22Rv1 (cell line): ENCODE results near the gene FCRLB.
A peak's percentile ranks its signal among the peaks of the same experiment; 100 is the strongest.
"Not testable (repeated sequence)": the region's sequence is repeated elsewhere in the genome, so short reads cannot be mapped to it uniquely, and the experiment has no call there.

Experiments
- H3K27ac ChIP-seq: fragments of 450-650 bp; 2 replicates; pipeline ENCODE4 v1.5.1; 2017
- CTCF ChIP-seq: fragments of 450-650 bp; IDR thresholded peaks from 2 replicates; pipeline ENCODE4 v1.5.1; 2017; ENCODE audit warnings: mild to moderate bottlenecking
- ZFX ChIP-seq: fragments of 450-650 bp; IDR thresholded peaks from 2 replicates; pipeline ENCODE4 v1.6.1; 2017; ENCODE audit warnings: antibody characterized with exemption, borderline replicate concordance

FCRLB gene

GRCh38 chr1:161763522-161764098 lies 42.3 kb downstream of the FCRLB start:
- TF ChIP-seq ZFX (no peak), CTCF (peak; percentile 86)
- no peak overlapping the region for H3K27ac ChIP-seq

- peak within 1 kb of the TSS; percentile 63 for H3K27ac ChIP-seq
- TF ChIP-seq CTCF, result no peak
- no peak for TF ChIP-seq ZFX
Observed at GRCh38 chr1:161766102-161766981, 45.0 kb downstream of the FCRLB start, which contains the start of gene ATF6. ATF6 (plus strand) TSS chr1:161766320; CDS start chr1:161766361, 41 bp downstream.

GRCh38 chr1:161768461-161768860 lies 47.1 kb downstream of the FCRLB start:
- TF ChIP-seq ZFX, result no peak
- TF ChIP-seq CTCF, result no peak
- no peak overlapping the region for H3K27ac ChIP-seq

GRCh38 chr1:161768986-161769672 lies 47.8 kb downstream of the FCRLB start:
- TF ChIP-seq CTCF (no peak), ZFX (no peak)
- no peak overlapping the region for H3K27ac ChIP-seq

GRCh38 chr1:161769673-161770045 lies 48.3 kb downstream of the FCRLB start:
- H3K27ac ChIP-seq, result not testable (repeated sequence)

- no peak overlapping the region for H3K27ac ChIP-seq
- TF ChIP-seq CTCF (no peak), ZFX (no peak)
Observed at GRCh38 chr1:161770250-161770649, 48.9 kb downstream of the FCRLB start.

GRCh38 chr1:161771161-161771560 lies 49.8 kb downstream of the FCRLB start:
- TF ChIP-seq CTCF, result no peak
- TF ChIP-seq ZFX, result no peak
- no peak overlapping the region for H3K27ac ChIP-seq
